Spinal cord (tissue), 10 donors: ENCODE results near the gene SLC8A3. TPM values are rescaled to one million over a fixed set of nuclear protein-coding genes. Genes with fewer than 3 reads are reported as not detected.

Experiments used
- DNase-seq, 6 donors: peaks; one replicate each; pipeline versions ENCODE4 v3.0.0 to v3.0.0-alpha.2; 2013 to 2015; ENCODE audit warnings: low spot score in 6 of 6, low read depth in 4 of 6
- H3K27ac ChIP-seq: one replicate; pipeline ENCODE4 v1.5.1; 2013; ENCODE audit warnings: low read depth, low read length, control low read depth
- H3K27me3 ChIP-seq: one replicate; pipeline ENCODE4 v1.6.1; 2013; ENCODE audit warnings: low read length; ENCODE audit not compliant: control insufficient read depth, insufficient read depth
- H3K36me3 ChIP-seq: one replicate; pipeline ENCODE4 v1.6.1; 2013; ENCODE audit warnings: low read length; ENCODE audit not compliant: control insufficient read depth, insufficient read depth
- H3K4me1 ChIP-seq: one replicate; pipeline ENCODE4 v1.6.1; 2013; ENCODE audit warnings: low read length; ENCODE audit not compliant: control insufficient read depth, insufficient read depth
- H3K4me3 ChIP-seq: one replicate; pipeline ENCODE4 v1.5.1; 2013; ENCODE audit warnings: low read depth, low read length, control low read depth
- H3K9me3 ChIP-seq: one replicate; pipeline ENCODE4 v1.6.1; 2013; ENCODE audit warnings: low read length; ENCODE audit not compliant: control insufficient read depth, insufficient read depth
- WGBS: methylation state at CpG from one replicate; pipeline ENCODE4 v1.1.5; 2013; ENCODE audit warnings: missing lambda C conversion rate; ENCODE audit not compliant: insufficient coverage; 5-methylcytosine and 5-hydroxymethylcytosine counted together
- polyA plus RNA-seq, 2 donors: library from polyadenylated mRNA; unstranded; fragments of 120-200 nt; gene quantifications; one replicate each; pipeline ENCODE4 v1.2.1, GENCODE V29; 2013; ENCODE audit not compliant: insufficient read length in 2 of 2
- total RNA-seq, 2 donors: library from RNA; depleted of rRNA in 1 of 2; stranded (reverse); fragments of 120-200 nt in 1 of 2; fragments of >200 nt in 1 of 2; gene quantifications; one replicate each; pipeline versions ENCODE4 v1.2.3 to v1.2.4, GENCODE V29; 2013 to 2014
- donor health status: healthy.

Gene SLC8A3
- total and polyA plus RNA-seq, 4 donors, result 11.1 to 39.9 (median 28.8) TPM

DNA sequence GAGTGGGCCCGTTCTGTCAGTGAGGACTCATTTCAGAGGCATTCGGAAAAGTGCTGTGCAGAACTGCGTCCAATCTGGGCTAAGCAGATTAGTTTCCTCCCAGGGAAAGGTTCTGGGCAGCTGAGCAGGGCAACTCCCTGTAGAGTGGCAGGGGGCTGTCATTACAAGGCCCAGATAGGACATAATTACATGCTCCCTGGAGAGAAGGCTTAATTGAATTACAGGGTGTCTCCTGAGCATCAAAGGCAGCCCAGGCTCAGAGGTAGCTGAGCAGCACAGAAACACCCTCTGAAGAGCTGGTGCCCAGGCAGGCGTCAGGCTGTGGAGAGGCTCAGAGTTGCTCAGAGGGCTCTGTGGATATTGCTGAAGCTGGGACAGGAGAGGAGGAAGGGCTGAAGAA, 36.0 kb downstream of the SLC8A3 start:
- H3K36me3 ChIP-seq, result no peaks in the 10 kb centered on the region
- H3K27me3 ChIP-seq, result peaks cover 2% of the 10 kb centered on the region
- DNase-seq, result peak in 1 of 6 donors; percentile 39
- H3K27ac ChIP-seq, result no peak overlapping the region
- WGBS, result 41% methylated on average over 4 of the region's 4 CpGs
- no peaks in the 10 kb centered on the region for H3K9me3 ChIP-seq
- H3K4me3 ChIP-seq, result no peak overlapping the region
- H3K4me1 ChIP-seq, result peaks cover 3% of the 10 kb centered on the region

DNA sequence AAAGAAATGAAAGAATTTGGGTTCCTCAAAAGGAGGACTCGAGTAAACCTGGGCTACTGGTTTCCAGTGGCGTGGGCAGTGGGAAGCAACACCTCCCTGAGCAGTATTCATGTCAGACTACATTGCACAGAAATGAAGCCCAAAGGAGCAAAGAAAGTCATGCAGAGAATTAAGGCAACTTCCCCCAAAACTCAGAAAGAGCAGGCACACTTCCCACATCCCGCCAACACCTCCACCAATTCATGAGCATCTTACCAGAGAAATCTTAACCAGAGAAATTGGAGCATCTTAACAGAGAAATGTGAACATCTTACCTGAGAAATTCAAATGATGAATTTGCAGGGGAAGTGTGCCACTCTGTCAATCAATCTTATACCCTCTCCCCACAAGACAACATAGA, 36.7 kb downstream of the SLC8A3 start:
- peaks cover 2% of the 10 kb centered on the region for H3K27me3 ChIP-seq
- no peak for DNase-seq
- no peak overlapping the region for H3K4me3 ChIP-seq
- H3K4me1 ChIP-seq, result peaks cover 3% of the 10 kb centered on the region
- 96% methylated on average over 3 of the region's 3 CpGs for WGBS
- no peaks in the 10 kb centered on the region for H3K9me3 ChIP-seq
- no peaks in the 10 kb centered on the region for H3K36me3 ChIP-seq
- H3K27ac ChIP-seq, result no peak overlapping the region

DNA sequence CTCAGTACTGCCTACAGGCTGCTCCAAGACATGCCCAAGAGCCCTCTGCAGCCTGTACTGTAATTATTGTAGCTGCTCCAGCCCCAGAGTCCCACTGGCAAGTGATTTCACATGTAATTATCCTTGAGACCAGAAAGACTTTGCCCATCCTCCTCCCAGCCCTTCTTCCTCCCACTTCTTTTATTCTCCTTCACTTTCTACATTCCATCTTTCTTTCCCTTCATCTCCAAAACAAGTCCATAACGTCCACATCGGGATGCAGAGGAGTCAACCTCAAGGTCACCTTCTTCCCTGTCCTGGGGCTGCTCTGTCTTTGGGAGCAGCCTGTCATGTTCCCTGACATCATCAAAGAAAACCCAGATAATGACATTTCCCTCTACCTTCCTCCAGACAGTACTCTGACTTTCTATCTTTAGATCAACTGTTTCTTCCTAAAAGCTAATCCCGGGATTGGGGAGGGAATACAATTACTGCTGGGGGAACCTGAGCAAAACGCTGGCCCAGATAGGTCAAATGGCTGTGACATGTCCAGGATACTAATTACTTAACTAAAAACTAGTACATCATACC, 39.1 kb downstream of the SLC8A3 start:
- Histone ChIP-seq H3K4me3 (no peak overlapping the region), H3K4me1 (peaks cover 3% of the 10 kb centered on the region), H3K36me3 (no peaks in the 10 kb centered on the region), H3K9me3 (no peaks in the 10 kb centered on the region), H3K27me3 (peaks cover 2% of the 10 kb centered on the region), H3K27ac (no peak overlapping the region)
- 50% methylated on average over 2 of the region's 4 CpGs for WGBS
- peak in 1 of 6 donors; percentile 15 for DNase-seq

DNA sequence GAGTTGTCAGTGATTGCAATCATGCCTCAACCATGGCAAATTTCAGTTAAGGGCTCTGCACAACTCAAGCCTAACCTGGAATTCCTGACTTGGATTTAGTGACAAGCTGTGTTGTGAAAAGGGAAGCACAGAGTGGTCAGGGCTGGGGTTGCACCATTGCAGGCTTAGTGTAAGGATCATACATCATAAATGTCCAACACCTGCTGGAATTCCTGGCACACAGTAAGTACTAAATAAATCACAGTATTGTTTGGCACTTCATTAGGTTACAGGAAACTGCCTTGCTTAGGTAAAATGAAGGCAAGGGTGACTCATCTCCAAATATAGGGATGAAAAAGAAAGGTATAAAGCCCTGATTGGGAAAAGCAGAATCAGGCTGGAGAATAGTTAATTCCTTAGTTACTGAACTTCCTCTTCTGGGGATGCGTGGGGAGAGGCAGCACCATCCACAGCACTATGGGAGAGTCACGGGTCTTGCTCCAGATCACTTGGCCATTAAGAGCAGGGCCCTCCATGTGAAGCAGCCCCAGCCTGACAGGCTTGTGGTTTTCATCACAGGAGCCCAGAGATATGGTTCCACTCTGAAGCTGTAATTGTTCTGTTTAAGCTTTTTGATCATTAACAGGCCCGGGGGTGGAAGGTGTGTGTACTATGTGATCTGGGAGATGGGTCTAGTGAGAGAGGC, 39.7 kb downstream of the SLC8A3 start:
- peaks cover 3% of the 10 kb centered on the region for H3K4me1 ChIP-seq
- H3K27me3 ChIP-seq, result peaks cover 2% of the 10 kb centered on the region
- H3K27ac ChIP-seq, result no peak overlapping the region
- H3K9me3 ChIP-seq, result no peaks in the 10 kb centered on the region
- H3K36me3 ChIP-seq, result no peaks in the 10 kb centered on the region
- 68% methylated on average over 3 of the region's 3 CpGs for WGBS
- no peak overlapping the region for H3K4me3 ChIP-seq
- no peak for DNase-seq

DNA sequence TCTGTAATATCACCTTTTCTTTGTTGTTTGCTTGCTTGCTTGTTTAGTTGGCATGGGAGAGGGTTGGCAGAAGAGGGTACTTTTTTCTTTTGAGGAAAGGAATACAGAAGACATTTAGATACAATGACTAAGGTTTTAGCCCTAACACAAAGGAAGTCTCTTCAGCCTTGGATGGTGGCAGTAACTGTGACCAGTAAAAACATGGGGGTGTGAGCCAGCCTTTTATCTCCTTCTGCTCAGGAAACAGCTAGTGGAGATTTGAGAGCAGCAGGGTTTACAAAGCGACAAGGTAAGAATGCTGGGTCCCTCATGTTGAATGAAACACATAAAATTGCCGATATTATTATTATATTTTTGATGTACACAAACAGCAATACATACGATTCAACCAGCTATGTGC, 40.4 kb downstream of the SLC8A3 start:
- Histone ChIP-seq H3K36me3 (no peaks in the 10 kb centered on the region), H3K4me1 (peaks cover 3% of the 10 kb centered on the region), H3K4me3 (no peak overlapping the region), H3K27ac (no peak overlapping the region), H3K27me3 (peaks cover 2% of the 10 kb centered on the region), H3K9me3 (no peaks in the 10 kb centered on the region)
- no CpG with 5 or more reads among the region's 3 CpGs for WGBS
- DNase-seq, result no peak

DNA sequence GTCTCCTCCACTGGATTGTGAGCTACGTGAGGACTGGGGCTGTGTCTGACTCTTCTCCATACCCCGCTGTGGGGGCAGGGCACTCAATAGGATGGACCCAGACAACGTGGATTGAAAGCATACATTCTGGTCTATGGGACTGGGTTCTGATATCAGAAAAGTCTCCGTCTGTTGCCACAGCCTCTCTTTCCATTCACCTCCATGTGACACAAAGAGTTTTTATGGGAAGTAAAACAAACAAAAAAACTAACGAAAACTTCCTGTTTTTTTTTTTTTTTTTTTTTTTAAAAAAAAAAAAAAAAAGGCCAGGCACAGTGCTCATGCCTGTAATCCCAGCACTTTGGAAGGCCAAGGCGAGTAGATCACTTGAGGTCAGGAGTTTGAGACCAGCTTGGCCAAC, 44.7 kb downstream of the SLC8A3 start:
- peaks cover 2% of the 10 kb centered on the region for H3K27me3 ChIP-seq
- 94% methylated on average over 3 of the region's 6 CpGs for WGBS
- no peak overlapping the region for H3K4me3 ChIP-seq
- no peak for DNase-seq
- H3K4me1 ChIP-seq, result peaks cover 4% of the 10 kb centered on the region
- no peak overlapping the region for H3K27ac ChIP-seq
- H3K9me3 ChIP-seq, result no peaks in the 10 kb centered on the region
- H3K36me3 ChIP-seq, result no peaks in the 10 kb centered on the region

DNA sequence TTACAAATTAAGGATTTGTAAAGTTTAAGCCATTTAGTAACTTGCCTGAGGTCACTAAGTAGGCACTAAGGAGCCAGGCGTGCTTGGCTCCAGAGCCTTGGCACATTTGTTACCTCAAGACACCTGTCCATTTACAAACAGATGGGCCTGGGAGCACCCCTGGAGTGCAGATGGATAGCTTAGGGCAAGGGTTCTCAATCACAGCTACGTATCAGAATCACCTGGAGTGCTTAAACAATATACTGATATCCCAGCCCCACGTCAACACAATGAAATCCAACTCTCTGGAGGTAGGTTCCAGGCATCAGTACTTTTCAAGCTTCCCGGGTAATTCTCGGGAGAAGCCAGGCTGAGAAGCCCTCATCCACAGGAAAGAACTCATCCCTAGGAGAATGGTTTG, 45.4 kb downstream of the SLC8A3 start:
- WGBS, result 88% methylated on average over 4 of the region's 5 CpGs
- no peak overlapping the region for H3K4me3 ChIP-seq
- H3K27me3 ChIP-seq, result peaks cover 2% of the 10 kb centered on the region
- H3K9me3 ChIP-seq, result no peaks in the 10 kb centered on the region
- no peak overlapping the region for H3K27ac ChIP-seq
- peaks cover 4% of the 10 kb centered on the region for H3K4me1 ChIP-seq
- no peak for DNase-seq
- H3K36me3 ChIP-seq, result no peaks in the 10 kb centered on the region

DNA sequence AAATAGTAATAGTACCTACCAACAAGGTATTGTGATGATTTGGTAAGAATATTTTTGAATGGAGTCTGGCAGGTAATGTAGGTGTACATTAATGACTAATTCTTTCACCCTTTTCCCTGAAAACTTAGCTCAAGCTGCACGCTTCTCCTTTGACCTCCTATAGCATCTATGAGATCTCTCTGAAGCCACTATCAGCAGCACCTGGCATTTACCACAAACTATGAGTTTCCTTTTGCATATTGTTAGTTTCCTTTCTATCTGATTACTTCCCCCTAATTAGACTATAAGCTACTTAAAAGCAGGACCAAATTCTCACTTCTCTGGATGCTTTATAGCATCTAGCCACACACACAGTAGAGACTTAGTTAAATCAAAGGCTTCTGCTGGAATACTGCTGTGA, 48.1 kb downstream of the SLC8A3 start:
- Histone ChIP-seq H3K36me3 (peaks cover 3% of the 10 kb centered on the region), H3K9me3 (no peaks in the 10 kb centered on the region), H3K27ac (no peak overlapping the region), H3K4me1 (peaks cover 4% of the 10 kb centered on the region), H3K4me3 (no peak overlapping the region), H3K27me3 (peaks cover 2% of the 10 kb centered on the region)
- WGBS, result no CpG with 5 or more reads among the region's 1 CpG
- DNase-seq, result no peak

DNA sequence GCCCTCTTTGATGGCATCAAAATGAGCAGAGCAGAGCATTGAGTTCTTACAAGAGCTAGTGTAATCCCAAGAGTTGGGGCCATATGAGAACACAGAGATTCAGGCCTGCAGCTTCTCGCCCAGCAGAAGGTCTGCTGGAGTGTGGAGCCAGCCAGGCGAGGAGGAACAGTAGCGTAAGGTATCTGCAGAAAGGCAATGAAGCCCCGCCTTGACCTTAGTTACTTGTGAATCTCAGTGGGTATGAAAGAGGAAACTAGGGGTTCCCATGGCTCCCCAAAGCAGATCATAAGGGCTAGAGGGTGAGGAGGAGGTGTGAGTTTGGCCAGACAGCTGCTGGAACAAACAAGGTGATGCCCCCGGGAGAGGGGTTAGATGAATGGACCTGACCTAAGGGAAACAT, 49.4 kb downstream of the SLC8A3 start:
- Histone ChIP-seq H3K27me3 (peaks cover 2% of the 10 kb centered on the region), H3K4me1 (peaks cover 4% of the 10 kb centered on the region), H3K9me3 (no peaks in the 10 kb centered on the region), H3K27ac (no peak overlapping the region), H3K4me3 (no peak overlapping the region), H3K36me3 (peaks cover 3% of the 10 kb centered on the region)
- no peak for DNase-seq
- WGBS, result 85% methylated on average over 5 of the region's 5 CpGs

DNA sequence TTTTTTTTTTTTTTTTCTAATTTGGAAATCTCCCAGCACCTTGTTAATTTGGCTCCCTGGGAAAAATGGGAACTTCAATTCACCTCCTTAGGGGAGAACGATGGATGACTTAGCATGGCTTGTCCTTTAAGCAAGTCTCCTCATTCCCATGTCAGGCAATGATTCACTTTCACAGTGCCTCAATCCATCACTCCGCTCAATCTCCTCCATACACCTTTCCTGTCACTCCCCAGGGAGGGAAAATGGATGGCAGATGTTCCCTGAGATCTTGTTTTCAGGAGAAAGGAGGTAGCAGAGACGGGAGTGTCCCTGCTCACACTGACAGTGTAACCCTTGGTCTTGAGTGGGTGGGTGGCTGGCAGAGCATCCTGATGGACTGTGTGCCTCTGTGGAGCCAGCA, 51.0 kb downstream of the SLC8A3 start:
- Histone ChIP-seq H3K4me3 (no peak overlapping the region), H3K27ac (no peak overlapping the region), H3K27me3 (peaks cover 2% of the 10 kb centered on the region), H3K9me3 (no peaks in the 10 kb centered on the region), H3K36me3 (peaks cover 3% of the 10 kb centered on the region), H3K4me1 (peaks cover 4% of the 10 kb centered on the region)
- 60% methylated on average over 1 of the region's 3 CpGs for WGBS
- peak in 1 of 6 donors; percentile 60 for DNase-seq
